K562 (cell line): ENCODE measurements around the gene SVIP.

Source experiments
- NFE2 ChIP-seq: IDR thresholded peaks from 2 replicates; pipeline ENCODE4 v1.6.1; 2014; ENCODE audit warnings: antibody characterized with exemption, low read depth
- TF ChIP-seq, protein P1 (sequence below): sonication (generic); formaldehyde crosslinking; IDR thresholded peaks from 2 replicates; pipeline ENCODE4 v1.9.0; 2022; ENCODE audit warnings: mild to moderate bottlenecking, missing genetic modification reagents
- TF ChIP-seq, protein P2 (sequence below), 3 experiments: IDR thresholded peaks in 2 of 3; conservative IDR thresholded peaks in 1 of 3; 2 replicates each; pipeline ENCODE4 v1.5.1; 2011 to 2012; ENCODE audit warnings: low read length in 3 of 3, mild to moderate bottlenecking in 3 of 3, control low read depth in 2 of 3, improper control_type of control experiment in 1 of 3, inconsistent platforms in 1 of 3, low read depth in 1 of 3, mixed read lengths in 1 of 3, moderate library complexity in 1 of 3; ENCODE audit not compliant: insufficient read depth in 2 of 3

DNA sequence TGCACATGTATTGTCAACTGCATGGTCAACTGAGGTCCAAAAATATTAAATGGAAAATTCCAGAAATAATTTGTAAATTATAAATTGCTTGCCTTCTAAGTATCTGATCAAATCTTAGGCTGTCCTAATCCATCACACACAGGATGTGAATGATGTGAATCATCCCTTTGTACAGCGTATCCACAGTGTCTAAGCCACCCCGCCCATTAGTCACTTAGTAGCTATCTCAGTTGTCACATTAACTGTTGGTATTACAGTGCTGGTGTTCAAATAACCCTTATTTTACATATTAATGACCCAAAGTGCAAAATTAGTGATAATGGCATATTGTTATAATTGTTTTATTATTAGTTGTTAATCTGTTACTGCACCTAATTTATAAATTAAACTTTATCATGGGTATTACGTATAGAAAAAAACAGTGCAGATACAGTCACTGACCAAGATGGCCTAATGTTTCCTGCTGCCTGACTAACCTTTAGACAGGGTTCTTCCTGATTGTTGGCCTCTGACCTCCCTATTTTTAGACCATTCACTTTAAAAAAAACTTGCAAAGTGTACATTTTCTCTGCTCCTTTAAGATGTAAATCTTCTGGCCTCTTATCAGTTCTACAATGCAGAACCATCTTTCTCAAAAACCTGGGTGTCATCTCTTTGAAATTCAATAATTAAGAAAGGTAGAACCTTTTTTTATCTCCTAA lies 2.9 kb upstream of the SVIP start:
- TF ChIP-seq, protein P1, sequence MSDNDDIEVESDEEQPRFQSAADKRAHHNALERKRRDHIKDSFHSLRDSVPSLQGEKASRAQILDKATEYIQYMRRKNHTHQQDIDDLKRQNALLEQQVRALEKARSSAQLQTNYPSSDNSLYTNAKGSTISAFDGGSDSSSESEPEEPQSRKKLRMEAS (CRISPR knock-in tag): no peak
- no peak for TF ChIP-seq NFE2
- TF ChIP-seq, protein P2, sequence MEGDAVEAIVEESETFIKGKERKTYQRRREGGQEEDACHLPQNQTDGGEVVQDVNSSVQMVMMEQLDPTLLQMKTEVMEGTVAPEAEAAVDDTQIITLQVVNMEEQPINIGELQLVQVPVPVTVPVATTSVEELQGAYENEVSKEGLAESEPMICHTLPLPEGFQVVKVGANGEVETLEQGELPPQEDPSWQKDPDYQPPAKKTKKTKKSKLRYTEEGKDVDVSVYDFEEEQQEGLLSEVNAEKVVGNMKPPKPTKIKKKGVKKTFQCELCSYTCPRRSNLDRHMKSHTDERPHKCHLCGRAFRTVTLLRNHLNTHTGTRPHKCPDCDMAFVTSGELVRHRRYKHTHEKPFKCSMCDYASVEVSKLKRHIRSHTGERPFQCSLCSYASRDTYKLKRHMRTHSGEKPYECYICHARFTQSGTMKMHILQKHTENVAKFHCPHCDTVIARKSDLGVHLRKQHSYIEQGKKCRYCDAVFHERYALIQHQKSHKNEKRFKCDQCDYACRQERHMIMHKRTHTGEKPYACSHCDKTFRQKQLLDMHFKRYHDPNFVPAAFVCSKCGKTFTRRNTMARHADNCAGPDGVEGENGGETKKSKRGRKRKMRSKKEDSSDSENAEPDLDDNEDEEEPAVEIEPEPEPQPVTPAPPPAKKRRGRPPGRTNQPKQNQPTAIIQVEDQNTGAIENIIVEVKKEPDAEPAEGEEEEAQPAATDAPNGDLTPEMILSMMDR (IDR thresholded peaks at IDR 0.05 in 2 of 3, conservative IDR thresholded peaks at IDR 0.05 in 1 of 3; ENCODE audit: insufficient read depth in 2 of 3, low read depth in 1 of 3, low read length in 3 of 3): no peak
